Brain microvascular endothelial cell (primary cell): Measurements from ENCODE around the gene CFAP97.

Experiments used
- DNase-seq: peaks from one replicate; pipeline ENCODE4 v3.0.0-alpha.2; 2020
- H3K27ac ChIP-seq: fragments of 250-450 bp; sonication (Bioruptor Pico); 2 replicates; pipeline ENCODE4 v1.5.1; 2020; ENCODE audit warnings: mild to moderate bottlenecking, moderate library complexity
- H3K27me3 ChIP-seq: fragments of 250-450 bp; sonication (Bioruptor Pico); replicated peaks from 2 replicates; pipeline ENCODE4 v1.5.1; 2020; ENCODE audit warnings: mild to moderate bottlenecking
- H3K36me3 ChIP-seq: fragments of 250-450 bp; sonication (Bioruptor Pico); replicated peaks from 2 replicates; pipeline ENCODE4 v1.5.1; 2020; ENCODE audit warnings: mild to moderate bottlenecking
- H3K4me3 ChIP-seq: 2 replicates; pipeline ENCODE4 v1.5.1; 2011; ENCODE audit warnings: low read depth, mild to moderate bottlenecking, control low read depth, low read length, moderate library complexity
- CTCF ChIP-seq: IDR thresholded peaks from 2 replicates; pipeline ENCODE4 v1.5.1; 2011; ENCODE audit warnings: low read depth, mild to moderate bottlenecking, moderate library complexity, low read length, control low read depth, inconsistent platforms; ENCODE audit errors: missing control alignments
- in situ Hi-C: cut with HindIII; loops from 2 replicates; pipeline ENCODE4 v1.10.0; 2017; ENCODE audit warnings: low sequenced_read_pairs, low pct_ligation_motif_present

CFAP97 gene

GRCh38 chr4:185179488-185179887 is 24.3 kb downstream of the CFAP97 start:
- no peak overlapping the region for H3K4me3 ChIP-seq
- in situ Hi-C loops = no loop called here
- no peaks in the 10 kb centered on the region for H3K27me3 ChIP-seq
- peaks cover 2% of the 10 kb centered on the region for H3K36me3 ChIP-seq
- no peak for DNase-seq
- H3K27ac ChIP-seq = no peak overlapping the region
- no peak for TF ChIP-seq CTCF

GRCh38 chr4:185171373-185172071 is 32.3 kb downstream of the CFAP97 start:
- no peak for DNase-seq
- no peak for TF ChIP-seq CTCF
- no peak overlapping the region for H3K27ac ChIP-seq
- peaks cover 2% of the 10 kb centered on the region for H3K36me3 ChIP-seq
- in situ Hi-C loops = no loop called here
- H3K27me3 ChIP-seq = no peaks in the 10 kb centered on the region
- no peak overlapping the region for H3K4me3 ChIP-seq

GRCh38 chr4:185167234-185167633 is 36.6 kb downstream of the CFAP97 start:
- Histone ChIP-seq H3K36me3 (no peaks in the 10 kb centered on the region), H3K27ac (no peak overlapping the region), H3K27me3 (no peaks in the 10 kb centered on the region), H3K4me3 (no peak overlapping the region)
- TF ChIP-seq CTCF = no peak
- DNase-seq = peak; percentile 31
- in situ Hi-C loops = no loop called here

- DNase-seq = peak; percentile 74
- no peak for TF ChIP-seq CTCF
- no peak overlapping the region for H3K4me3 ChIP-seq
- in situ Hi-C loops = no loop called here
- H3K36me3 ChIP-seq = peaks cover 3% of the 10 kb centered on the region
- H3K27ac ChIP-seq = no peak overlapping the region
- H3K27me3 ChIP-seq = no peaks in the 10 kb centered on the region
Observed at GRCh38 chr4:185165605-185166063, 38.2 kb downstream of the CFAP97 start.

GRCh38 chr4:185151296-185151695 is 52.5 kb downstream of the CFAP97 start:
- no peak overlapping the region for H3K4me3 ChIP-seq
- in situ Hi-C loops = no loop called here
- no peak for TF ChIP-seq CTCF
- no peak for DNase-seq
- no peaks in the 10 kb centered on the region for H3K27me3 ChIP-seq
- H3K36me3 ChIP-seq = peaks cover 5% of the 10 kb centered on the region
- no peak overlapping the region for H3K27ac ChIP-seq

GRCh38 chr4:185149392-185149791 is 54.4 kb downstream of the CFAP97 start:
- Histone ChIP-seq H3K27me3 (no peaks in the 10 kb centered on the region), H3K4me3 (no peak overlapping the region), H3K36me3 (peaks cover 5% of the 10 kb centered on the region), H3K27ac (no peak overlapping the region)
- in situ Hi-C loops = no loop called here
- no peak for TF ChIP-seq CTCF
- no peak for DNase-seq
